A204.1 (cell line): ENCODE measurements around the gene CGB3.
"Not testable (repeated sequence)": the region's sequence is repeated elsewhere in the genome, so short reads cannot be mapped to it uniquely, and the experiment has no call there.

Experiments
- FAIRE-seq: peaks from 2 replicates; lab custom pipeline; 2012; peaks lifted over from hg19 to GRCh38; lab: Jason Lieb, UNC

The CGB3 gene

GRCh38 chr19:49042177-49042576 is 18.0 kb upstream of the CGB3 start:
- FAIRE-seq, result no peak

DNA sequence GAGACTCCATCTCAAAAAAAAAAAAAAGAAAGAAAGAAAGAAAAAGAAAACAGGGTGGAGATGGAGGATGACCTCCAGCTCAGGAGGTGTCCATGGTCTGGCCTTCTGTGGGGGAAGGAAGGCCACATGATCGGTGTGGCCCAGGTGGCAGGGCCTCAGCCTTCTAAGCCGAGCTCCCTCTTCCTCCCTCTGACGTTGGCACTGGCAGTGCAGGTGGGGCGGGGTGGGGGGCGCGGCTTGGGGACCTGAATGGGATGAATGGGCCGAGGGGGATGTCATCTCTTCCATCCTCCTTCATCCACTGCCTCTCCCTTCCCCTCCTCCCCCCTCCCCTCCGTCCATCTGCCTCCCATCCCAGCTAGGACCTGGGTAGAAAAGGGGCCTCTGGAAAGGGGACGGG is 15.6 kb upstream of the CGB3 start:
- not testable (repeated sequence) for FAIRE-seq

GRCh38 chr19:49038557-49039276 is 14.6 kb upstream of the CGB3 start:
- not testable (repeated sequence) for FAIRE-seq

GRCh38 chr19:49038111-49038510 is 14.0 kb upstream of the CGB3 start:
- not testable (repeated sequence) for FAIRE-seq

DNA sequence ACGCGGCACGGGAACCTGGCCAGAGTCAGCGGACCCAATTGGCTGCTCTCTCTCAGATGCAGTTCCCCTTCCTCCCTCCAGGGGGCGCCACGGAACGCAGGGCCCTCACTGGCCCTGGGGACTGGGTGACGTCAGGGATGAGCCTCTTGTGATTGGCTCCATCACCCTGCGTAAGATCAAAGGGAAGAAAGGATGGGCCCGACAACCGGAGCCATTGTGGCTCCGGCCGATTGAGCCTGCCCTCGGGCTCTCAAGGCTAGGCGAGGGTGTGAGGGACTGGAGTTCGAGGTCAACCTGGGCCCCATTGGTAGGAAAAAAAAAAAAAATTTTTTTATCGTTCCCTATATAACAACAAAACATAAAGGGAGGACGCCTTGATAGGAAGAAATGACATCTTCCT is 12.7 kb upstream of the CGB3 start, which contains the start of gene CGB1:
CGB1 (minus strand) TSS at position 81 of the 400 bp plus-strand sequence. CDS start 184 bp downstream, outside the sequence.
- FAIRE-seq, result not testable (repeated sequence)

GRCh38 chr19:49031642-49032301 is 7.6 kb upstream of the CGB3 start, which contains the start of gene CGB2:
Gene CGB2 (plus strand): TSS chr19:49031890. CDS start chr19:49032096, 206 bp downstream.
- FAIRE-seq, result not testable (repeated sequence)

- FAIRE-seq, result not testable (repeated sequence)
Observed at GRCh38 chr19:49030323-49030722, 6.2 kb upstream of the CGB3 start.

DNA sequence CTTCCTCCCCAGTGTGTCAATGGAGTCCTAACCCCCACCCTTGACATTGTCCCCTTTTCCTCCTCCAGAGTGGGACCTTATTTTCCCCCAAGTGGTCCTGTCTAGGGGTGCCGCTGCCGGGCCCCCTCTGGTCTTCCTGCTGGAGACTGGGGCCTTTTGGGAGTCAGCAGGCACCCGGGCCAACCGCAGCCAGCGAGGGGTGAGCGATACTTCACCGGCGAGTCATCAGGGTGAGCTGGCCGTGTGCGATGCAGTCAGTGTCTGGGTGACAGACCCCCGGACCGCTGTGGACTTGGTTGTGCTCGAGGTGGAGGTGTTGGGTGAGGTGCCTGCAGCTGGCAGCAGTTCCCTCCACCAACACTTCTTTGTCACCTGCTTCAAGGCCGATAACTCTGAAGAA is 5.6 kb upstream of the CGB3 start:
- not testable (repeated sequence) for FAIRE-seq

DNA sequence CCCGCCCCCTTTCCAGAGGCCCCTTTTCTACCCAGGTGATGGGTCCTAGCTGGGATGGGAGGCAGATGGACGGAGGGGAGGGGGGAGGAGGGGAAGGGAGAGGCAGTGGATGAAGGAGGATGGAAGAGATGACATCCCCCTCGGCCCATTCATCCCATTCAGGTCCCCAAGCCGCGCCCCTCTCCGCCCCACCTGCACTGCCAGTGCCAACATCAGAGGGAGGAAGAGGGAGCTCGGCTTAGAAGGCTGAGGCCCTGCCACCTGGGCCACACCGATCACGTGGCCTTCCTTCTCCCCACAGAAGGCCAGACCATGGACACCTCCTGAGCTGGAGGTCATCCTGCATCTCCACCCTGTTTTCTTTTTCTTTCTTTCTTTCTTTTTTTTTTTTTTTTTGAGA is 4.6 kb upstream of the CGB3 start:
- not testable (repeated sequence) for FAIRE-seq

DNA sequence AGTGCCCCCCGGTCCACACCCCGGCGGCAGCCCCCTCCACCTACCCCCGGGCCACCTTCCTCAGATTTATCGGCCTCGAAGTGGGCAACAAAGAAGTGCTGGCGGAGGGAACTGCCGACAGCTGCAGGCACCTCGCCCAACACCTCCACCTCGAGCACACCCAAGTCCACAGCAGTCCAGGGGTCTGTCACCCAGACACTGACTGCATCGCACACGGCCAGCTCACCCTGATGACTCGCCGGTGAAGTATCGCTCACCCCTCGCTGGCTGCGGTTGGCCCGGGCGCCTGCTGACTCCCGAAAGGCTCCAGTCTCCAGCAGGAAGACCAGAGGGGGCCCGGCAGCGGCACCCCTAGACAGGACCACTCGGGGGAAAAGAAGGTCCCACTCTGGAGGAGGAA is 1.5 kb upstream of the CGB3 start:
- not testable (repeated sequence) for FAIRE-seq

GRCh38 chr19:49025088-49025487 is 955 bp upstream of the CGB3 start:
- not testable (repeated sequence) for FAIRE-seq

DNA sequence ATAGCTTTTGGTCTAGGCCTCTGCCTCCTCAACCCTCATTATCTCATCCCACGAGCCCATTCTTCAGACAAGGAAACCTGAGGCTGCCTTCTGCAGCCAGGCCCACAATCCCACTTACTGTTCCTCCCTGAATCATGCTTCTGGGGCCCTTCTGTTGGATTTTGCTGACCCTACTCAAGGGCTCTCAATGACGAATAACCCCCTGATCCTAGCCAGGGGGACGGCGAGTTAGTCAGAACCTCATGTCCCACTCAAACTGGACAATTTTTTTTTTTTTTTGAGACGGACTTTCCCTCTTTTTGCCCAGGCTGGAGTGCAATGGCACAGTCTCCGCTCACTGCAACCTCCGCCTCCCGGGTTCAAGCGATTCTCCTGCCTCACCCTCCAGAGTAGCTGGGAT is 2.0 kb downstream of the CGB3 start:
- FAIRE-seq, result no peak

DNA sequence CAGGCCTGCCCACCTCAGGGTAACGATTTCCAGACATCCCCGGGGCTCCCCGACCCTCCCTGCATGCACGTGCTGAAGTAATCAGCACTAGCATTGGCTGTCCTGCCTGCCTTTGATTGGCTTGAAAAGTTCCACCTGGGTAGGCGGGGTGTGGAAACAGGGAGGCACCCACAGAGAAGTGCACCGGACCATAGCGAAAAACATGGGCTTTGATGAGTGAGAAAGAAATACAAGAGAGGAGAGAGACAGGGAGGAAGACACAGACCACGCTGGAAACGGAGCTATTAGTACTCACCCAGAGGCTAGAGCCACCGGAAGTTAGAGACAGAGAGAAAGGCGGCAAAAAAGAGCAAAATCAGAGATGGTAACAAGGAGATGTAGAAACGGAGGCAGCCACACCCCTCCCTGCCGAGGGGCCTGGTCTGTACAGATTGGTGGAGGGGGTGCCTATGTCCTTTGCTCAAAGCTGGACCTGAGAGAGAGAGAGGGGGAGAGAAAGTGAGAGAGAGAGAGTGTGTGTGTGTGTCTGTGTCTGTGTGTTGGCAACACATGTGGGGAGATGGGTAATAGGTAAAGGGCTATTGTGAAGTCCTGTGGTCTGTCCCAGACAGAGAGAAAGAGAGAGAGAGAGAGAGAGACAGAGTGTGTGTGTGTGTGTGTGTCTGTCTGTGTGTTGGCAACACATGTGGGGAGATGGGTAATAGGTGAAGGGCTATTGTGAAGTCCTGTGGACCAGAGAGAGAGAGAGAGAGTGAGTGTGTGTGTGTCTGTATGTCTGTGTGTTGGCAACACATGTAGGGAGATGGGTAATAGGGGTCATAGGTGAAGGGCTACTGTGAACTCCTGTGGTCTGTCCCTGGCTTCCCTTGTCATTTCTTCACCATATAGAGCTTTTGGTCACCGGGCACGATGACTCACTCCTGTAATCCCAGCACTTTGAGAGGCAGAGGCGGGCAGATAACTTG is 2.9 kb downstream of the CGB3 start:
- FAIRE-seq, result no peak

GRCh38 chr19:49020342-49020741 is 3.8 kb downstream of the CGB3 start:
- FAIRE-seq, result no peak

DNA sequence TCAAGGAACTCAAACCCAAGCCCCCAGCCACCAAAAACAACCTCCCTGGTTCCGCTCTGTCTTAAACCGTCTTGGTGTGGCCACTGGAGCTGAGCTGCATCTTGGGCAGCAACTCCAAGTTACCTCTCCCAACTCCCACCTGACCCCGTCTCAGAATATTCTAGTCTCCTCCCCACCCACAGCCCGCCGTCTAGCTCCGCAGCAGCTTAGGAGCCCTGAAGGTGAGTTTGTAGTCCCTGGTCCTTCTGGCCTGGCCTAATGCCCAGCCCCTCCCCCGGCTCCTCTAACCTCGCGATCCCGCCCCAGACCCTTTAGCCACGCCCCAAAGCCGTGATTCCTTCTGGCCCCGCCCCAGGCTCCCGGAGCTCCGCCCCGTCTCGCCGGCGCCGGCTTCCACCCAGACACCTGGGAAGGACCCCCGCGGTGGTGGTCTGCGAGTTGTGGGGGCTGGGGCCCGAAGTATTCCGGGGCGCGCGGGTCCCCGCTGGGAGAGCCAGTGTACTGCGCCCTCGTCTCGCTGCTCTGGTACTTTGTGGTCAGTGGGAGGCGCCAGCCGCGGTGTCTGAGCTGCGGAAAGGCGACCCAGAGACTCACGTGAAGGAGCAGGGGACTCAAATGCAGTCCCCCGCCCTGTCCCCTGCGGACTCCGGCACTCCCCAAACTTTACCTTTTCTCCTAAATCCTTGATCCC is 4.7 kb downstream of the CGB3 start:
- no peak for FAIRE-seq

DNA sequence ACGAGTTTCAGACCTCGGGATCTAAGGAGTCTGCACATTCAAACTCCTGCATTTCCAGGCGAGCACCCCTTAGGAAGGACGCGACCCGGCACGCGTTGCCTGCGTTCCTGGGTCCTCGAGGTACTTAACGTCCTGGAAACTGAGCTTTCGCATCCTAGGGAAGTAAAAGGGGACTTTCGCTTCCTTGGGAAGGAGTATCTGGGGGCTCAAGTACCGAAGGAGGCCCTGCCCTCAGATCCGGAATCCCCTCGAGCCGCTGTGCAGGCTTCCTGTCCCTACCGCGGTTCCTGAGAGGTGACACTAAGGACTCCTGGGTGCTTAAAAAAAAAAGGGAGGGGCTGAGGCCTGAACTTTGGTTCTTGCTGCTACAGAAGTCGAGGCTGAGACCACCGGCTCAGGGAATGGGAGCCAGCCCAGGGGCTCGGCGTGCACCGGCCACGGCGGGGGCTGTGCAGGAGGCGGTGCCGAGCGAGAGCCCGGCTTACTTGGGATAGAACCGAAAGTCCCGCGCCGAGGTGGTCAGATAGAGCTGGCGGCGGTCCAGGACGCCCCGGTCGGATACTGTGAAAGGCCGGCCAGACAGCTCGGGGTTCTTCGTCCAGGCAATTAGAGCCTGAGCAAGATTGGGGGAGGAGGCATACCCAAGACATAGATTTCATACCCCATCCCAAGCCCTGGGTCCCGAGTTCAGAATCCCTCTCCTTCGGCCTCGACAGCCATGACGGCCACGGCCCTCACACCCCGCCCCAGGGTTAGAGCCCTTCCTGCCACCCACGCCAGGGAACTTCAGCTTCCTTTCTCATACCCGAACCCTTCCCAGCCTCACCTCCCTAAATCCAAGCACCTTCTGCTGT is 5.5 kb downstream of the CGB3 start:
- not testable (repeated sequence) for FAIRE-seq

- FAIRE-seq, result no peak
Observed at GRCh38 chr19:49017666-49018351, 6.3 kb downstream of the CGB3 start.

GRCh38 chr19:49017041-49017665 is 7.0 kb downstream of the CGB3 start, which contains the start of gene LHB:
Gene LHB (minus strand): TSS chr19:49017091. CDS start chr19:49017081, 10 bp downstream.
- no peak for FAIRE-seq

DNA sequence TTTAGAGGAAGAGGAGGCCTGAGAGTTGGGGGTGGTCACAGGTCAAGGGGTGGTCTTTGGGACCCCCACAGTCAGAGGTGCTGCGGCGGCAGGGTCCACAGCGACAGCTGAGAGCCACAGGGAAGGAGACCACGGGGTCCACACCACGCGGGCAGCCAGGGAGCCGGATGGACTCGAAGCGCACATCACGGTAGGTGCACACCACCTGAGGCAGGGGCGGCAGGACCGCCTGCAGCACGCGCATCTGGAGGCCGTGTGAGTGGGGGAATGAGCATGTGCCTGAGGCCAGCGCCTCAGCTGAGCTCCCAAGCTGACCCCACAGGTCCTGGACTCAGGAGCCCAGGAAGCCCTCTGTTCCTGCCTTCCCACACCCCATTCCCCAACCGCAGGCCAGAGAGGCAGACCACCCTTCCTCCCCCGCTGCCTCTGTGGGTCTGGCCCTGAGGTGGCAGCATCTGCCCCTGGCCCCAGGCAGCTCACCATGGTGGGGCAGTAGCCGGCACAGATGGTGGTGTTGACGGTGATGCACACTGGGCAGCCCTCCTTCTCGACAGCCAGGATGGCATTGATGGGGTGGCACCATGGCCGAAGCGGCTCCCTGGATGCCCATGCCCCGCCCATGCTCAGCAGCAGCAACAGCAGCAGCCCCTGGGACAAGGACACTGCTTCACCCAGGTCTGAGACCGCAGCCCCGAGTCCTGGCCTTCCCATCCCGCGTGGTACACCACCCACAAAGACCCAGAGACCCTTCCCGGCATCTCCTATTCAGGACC is 7.9 kb downstream of the CGB3 start:
- FAIRE-seq, result no peak
